Panc1 (cell line): ENCODE data around the gene THRB.

ENCODE experiments used
- CTCF ChIP-seq: fragments of 450-650 bp; IDR thresholded peaks from 2 replicates; pipeline ENCODE4 v1.5.1; 2017; ENCODE audit warnings: mild to moderate bottlenecking
- POLR2AphosphoS5 ChIP-seq: IDR thresholded peaks from 2 replicates; pipeline ENCODE4 v1.6.1; 2012; ENCODE audit warnings: mild to moderate bottlenecking, low read depth, low read length, moderate library complexity
- REST ChIP-seq, 2 experiments: IDR thresholded peaks; 2 replicates each; pipeline ENCODE4 v1.6.1; 2011 to 2012; ENCODE audit warnings: low read depth in 2 of 2, control low read depth in 1 of 2, low read length in 1 of 2, mild to moderate bottlenecking in 1 of 2, moderate library complexity in 1 of 2; ENCODE audit not compliant: insufficient read depth in 1 of 2

GRCh38 chr3:24490151-24490550 is 4.5 kb downstream of the THRB start:
- TF ChIP-seq CTCF, result no peak
- TF ChIP-seq POLR2AphosphoS5, result no peak
- TF ChIP-seq REST (IDR thresholded peaks at IDR 0.05; ENCODE audit: insufficient read depth in 1 of 2, low read depth in 2 of 2, low read length in 1 of 2), result no peak
